ENCODE results near the gene BARHL2. TPM values are rescaled to one million over a fixed set of nuclear protein-coding genes. Genes with fewer than 3 reads are reported as not detected.

BARHL2 gene
- total RNA-seq: not detected
- not detected for polyA plus RNA-seq

DNA sequence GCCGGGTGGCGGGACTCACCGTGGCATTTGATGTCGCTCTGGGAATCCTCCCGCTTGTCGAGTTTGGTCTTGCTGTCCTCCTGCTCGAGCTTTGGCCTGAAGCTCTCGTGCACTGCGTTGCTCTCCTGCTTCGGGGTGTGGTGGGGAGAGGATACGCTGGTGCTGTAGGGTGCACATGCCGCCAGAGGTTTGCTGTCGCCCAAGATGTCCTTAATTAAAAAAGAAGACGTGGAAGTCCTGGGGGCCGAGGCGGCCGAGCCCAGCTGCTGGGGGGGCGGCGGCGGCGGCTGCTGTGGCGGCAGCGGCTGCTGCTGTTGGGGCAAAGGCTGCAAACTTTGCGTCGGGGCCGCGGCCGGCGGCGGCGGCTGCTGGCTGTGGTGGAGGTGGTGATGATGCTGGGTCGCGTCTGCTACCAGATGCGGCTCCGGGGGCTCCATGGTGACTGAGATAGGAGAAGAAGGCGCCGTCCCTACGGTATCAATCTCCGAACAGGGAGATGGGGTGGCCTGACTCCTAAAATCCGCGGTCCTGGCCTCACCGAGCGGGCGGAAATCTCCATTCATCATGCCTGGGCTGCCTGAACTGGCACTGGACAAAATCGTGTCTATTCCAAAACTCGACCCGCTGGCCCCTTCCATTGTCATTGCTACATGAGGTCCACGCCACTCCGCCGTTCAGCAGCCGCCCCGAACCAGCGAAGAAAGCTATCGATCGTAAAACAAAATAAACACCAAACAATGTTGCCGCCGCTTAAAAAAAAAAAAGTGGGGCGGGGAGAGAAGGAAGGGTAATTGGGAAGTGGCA is at the start of gene BARHL2:
BARHL2 (minus strand) TSS at position 751 of the 804 bp plus-strand sequence; CDS start at position 644, 107 bp downstream.
- Histone ChIP-seq H3K4me1 (peaks cover 0 to 41% (median 26%) of the 10 kb centered on the region in 4 donors), H3K27ac (no peak within 1 kb of the TSS), H3K36me3 (no peaks in the 10 kb centered on the region), H3K9me3 (no peaks in the 10 kb centered on the region), H3K27me3 (peaks cover 81 to 100% (median 97%) of the 10 kb centered on the region in 3 donors), H3K4me3 (peak within 1 kb of the TSS in 3 of 4 donors; percentile 22 to 41 (median 38))
- intact Hi-C loops (cut with DNase I): no loop called here
- TF ChIP-seq, protein P1, sequence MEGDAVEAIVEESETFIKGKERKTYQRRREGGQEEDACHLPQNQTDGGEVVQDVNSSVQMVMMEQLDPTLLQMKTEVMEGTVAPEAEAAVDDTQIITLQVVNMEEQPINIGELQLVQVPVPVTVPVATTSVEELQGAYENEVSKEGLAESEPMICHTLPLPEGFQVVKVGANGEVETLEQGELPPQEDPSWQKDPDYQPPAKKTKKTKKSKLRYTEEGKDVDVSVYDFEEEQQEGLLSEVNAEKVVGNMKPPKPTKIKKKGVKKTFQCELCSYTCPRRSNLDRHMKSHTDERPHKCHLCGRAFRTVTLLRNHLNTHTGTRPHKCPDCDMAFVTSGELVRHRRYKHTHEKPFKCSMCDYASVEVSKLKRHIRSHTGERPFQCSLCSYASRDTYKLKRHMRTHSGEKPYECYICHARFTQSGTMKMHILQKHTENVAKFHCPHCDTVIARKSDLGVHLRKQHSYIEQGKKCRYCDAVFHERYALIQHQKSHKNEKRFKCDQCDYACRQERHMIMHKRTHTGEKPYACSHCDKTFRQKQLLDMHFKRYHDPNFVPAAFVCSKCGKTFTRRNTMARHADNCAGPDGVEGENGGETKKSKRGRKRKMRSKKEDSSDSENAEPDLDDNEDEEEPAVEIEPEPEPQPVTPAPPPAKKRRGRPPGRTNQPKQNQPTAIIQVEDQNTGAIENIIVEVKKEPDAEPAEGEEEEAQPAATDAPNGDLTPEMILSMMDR (IDR thresholded peaks at IDR 0.05): no peak
- no peak for TF ChIP-seq EP300 (IDR thresholded peaks at IDR 0.05)
- no peak for TF ChIP-seq POLR2A (IDR thresholded peaks at IDR 0.05)
- TF ChIP-seq POLR2AphosphoS5 (IDR thresholded peaks at IDR 0.05): no peak
- WGBS, 2 donors: 5 to 6% methylated on average over 58 of the region's 58 CpGs
- DNase-seq: no peak

DNA sequence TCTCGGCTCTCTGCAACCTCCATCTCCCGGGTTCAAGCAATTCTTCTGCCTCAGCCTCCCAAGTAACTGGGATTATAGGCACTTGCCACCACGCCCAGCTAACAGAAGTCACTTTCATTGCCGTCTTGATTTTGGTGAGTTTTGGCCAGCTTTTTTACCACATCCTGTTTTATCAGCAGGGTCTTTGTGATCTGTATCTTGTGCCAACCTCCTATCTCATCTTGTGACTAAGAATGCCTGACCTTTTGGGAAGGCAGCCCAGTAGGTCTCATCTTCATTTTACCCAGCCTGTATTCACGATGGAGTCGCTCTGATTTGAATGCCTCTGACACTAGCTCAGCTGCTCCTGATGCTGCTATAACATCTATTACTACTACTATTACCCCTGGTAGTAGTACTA is 46.8 kb upstream of the BARHL2 start:
- Histone ChIP-seq H3K4me1 (no peaks in the 10 kb centered on the region), H3K9me3 (no peaks in the 10 kb centered on the region), H3K27ac (no peak overlapping the region), H3K36me3 (no peaks in the 10 kb centered on the region), H3K27me3 (peaks cover 0 to 23% (median 2%) of the 10 kb centered on the region in 3 donors), H3K4me3 (no peak overlapping the region)
- intact Hi-C loops (cut with DNase I): no loop called here
- no peak for DNase-seq
- WGBS, 2 donors: 76 to 82% methylated on average over 6 of the region's 6 CpGs
- TF ChIP-seq POLR2AphosphoS5 (IDR thresholded peaks at IDR 0.05) (no peak), EP300 (IDR thresholded peaks at IDR 0.05) (no peak), POLR2A (IDR thresholded peaks at IDR 0.05) (no peak)
- TF ChIP-seq, protein P1 (IDR thresholded peaks at IDR 0.05): no peak

DNA sequence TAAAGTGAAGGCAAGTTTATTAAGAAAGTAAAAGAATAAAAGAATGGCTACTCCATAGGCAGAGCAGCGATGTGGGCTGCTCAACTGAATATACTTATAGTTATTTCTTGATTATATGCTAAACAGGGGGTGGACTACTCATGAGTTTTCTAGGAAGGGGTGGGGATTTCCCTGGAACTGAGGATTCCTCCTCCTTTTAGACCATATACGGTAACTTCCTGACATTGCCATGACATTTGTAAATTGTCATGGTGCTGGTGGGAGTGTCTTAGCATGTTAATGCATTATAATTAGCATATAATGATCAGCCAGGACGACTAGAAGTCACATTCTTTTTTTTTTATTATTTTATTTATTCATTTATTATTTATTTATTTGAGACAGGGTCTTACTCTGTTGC is 46.4 kb upstream of the BARHL2 start:
- intact Hi-C loops (cut with DNase I): no loop called here

DNA sequence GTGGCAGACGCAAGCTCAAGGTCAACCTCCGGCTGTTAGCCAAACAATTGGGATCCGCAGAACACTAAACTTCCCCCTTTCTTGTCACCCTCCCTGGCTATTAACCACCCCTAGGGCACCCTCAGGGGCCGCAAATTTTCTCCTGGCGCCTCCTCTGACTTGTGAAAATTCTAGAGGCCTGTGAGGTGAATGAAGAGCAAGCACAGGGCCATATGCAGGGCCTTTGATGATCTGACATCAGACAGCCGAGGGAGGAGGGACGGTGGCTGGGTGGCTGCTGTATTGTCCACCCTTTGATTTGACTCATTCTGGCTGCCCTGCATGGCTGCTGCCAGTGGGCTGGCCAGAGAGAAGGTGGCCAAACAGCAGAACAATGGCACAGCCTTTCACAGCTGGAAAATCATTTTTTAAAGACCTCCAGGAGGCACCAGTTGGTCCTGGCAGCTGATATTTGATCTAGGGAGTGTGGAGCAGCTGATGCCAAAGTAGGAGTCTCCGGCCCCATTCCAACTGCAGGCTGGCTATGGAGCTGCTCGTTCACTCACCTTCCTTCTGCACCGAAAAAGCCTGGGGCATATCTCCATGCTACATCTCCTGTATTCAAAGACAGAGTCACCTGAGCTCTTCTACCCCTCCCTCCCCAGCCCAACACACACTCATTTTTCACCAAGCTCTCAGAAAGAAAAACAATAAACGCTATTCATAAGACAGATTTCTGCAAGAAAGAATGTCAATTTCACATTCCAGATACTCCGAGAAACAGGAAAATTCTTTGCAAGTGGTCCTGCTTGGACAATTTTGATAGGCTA is 44.9 kb upstream of the BARHL2 start:
- WGBS, 2 donors: 32 to 43% methylated on average over 12 of the region's 12 CpGs

More for the DNA sequence above, 46.4 kb upstream of the BARHL2 start:
- Histone ChIP-seq H3K27me3 (peaks cover 0 to 23% (median 6%) of the 10 kb centered on the region in 3 donors), H3K4me1 (no peaks in the 10 kb centered on the region), H3K4me3 (no peak overlapping the region), H3K9me3 (no peaks in the 10 kb centered on the region), H3K36me3 (no peaks in the 10 kb centered on the region), H3K27ac (no peak overlapping the region)
- WGBS, 2 donors: 72 to 74% methylated on average over 3 of the region's 3 CpGs
- DNase-seq: no peak
- TF ChIP-seq EP300 (IDR thresholded peaks at IDR 0.05) (no peak), POLR2AphosphoS5 (IDR thresholded peaks at IDR 0.05) (no peak), POLR2A (IDR thresholded peaks at IDR 0.05) (no peak)
- TF ChIP-seq, protein P1 (IDR thresholded peaks at IDR 0.05): no peak

More for the DNA sequence above, 44.9 kb upstream of the BARHL2 start:
- TF ChIP-seq, protein P1 (IDR thresholded peaks at IDR 0.05): no peak
- no peak for TF ChIP-seq EP300 (IDR thresholded peaks at IDR 0.05)
- TF ChIP-seq POLR2A (IDR thresholded peaks at IDR 0.05): no peak
- no peak for DNase-seq
- Histone ChIP-seq H3K36me3 (no peaks in the 10 kb centered on the region), H3K4me3 (no peak overlapping the region), H3K27ac (no peak overlapping the region), H3K27me3 (peaks cover 0 to 28% (median 8%) of the 10 kb centered on the region in 3 donors), H3K4me1 (no peaks in the 10 kb centered on the region), H3K9me3 (no peaks in the 10 kb centered on the region)
- intact Hi-C loops (cut with DNase I): no loop called here
